ENCODE measurements around the gene FOXO3.

Gene FOXO3

DNA sequence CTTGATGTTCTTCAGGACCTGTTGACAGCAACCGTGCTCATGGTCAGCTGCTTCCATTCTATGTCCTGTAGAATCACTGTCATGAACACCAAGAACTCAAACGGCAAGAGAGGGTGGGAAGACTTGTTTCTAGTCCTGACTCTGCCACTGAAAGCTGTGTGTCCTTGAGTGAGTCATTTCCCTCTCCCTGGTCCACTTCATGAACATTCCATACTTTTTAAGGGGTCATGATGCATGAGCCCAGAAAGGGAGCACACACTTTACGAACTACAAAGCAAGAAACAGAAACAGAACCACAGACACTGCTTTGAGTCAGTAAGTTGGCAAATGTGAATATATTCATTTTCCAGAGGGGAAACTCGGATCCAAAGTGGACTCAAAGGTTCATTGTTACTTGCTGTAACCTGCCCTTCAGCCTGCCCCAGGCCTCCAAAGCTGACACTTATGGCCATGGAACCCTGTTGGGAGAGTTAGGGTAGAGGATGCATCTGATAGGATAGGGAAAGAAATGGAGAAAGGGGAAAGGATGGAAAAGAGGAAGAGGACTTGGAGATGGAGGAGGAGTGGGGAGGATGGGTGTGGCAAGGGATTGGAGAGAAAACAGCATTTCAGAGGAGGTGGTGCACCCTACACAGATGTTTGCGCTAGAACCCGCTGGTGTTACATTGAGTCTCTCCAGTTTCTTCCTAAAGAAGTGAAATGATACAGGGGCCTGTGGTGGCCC, 129.8 kb downstream of the FOXO3 start:
- FAIRE-seq, result no peak

DNA sequence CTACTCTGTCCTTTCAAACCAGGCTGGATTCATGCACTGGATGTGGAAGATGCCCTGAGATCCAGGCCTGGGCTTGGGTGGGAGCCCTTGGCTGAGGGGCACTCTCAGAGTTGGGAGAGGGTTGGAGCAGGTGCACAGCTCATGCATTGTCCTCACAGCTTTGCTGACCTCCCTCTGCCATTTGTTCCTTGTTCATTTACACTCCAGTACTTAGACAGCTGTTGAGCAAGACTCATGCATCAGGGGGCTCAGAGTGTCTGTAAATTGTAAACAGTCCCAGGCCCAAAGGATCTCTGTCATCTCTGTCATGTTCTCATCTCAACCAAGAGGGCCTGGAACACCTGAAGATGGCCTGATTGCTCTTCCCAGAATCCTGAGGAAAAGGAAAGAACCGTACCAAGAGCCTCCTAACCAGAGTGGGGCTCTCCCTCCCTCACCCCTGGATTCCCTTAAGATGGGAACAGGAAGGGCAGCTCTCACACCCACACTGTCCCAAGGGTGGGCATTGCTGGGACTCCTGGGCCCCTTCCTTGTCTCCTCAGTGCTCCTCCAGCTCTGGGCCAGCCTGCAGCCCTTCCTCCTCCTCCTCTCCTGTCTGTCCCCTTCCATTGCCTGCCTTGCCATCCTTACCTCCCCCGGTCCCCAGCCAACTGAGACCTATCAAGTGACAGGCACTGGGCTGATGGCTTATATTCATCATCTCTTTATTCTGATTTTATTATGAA, 132.9 kb downstream of the FOXO3 start:
- FAIRE-seq, result no peak

DNA sequence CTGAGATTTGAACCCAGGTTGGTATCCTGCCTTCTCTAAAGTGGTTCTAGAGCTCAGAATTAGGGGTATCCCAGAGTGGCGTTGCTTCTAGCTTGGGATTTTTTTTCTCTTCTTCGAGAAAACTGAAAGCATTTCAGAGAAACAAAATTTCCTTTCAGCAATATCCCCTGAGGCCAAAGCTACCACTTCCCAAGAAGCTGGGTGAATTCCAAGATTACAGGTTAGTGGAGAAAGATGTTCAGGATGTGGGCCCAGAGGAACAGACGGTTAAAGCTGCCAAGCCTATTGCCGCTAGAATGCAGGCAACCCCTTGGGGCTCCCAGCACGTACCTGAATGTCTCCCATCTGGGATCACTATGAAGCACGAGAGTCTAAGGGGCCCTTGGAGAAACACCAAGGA, 134.1 kb downstream of the FOXO3 start:
- no peak for FAIRE-seq

DNA sequence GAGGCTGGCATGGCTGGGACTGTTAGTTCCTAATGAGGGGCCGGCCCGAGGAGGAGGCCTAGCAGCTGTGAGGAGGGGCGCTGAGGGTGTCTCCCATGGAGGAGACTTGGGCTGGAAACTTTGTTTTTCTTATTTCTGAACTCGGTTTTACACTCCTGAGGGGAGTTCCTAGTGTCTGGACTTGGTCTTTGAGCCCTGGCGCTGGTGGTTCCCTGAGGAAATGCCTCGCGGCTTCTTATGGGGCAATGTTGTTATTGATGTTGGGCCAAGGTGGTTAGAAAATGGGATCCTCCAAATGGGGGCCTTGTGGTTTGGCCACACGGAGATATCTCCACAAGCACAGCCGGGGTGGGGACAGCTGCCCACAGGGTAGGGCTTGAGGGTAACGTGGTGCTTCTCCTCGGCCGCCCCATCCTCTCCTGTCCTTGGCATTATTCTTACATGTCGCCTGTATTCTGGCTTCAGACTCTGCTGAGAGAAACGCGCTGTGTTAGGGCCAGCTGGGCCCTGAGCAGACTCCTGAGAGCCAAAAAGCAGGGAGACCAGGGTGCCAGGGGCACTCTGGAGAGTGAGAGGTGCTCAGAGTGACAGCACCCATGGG, 136.9 kb downstream of the FOXO3 start:
- no peak for FAIRE-seq

DNA sequence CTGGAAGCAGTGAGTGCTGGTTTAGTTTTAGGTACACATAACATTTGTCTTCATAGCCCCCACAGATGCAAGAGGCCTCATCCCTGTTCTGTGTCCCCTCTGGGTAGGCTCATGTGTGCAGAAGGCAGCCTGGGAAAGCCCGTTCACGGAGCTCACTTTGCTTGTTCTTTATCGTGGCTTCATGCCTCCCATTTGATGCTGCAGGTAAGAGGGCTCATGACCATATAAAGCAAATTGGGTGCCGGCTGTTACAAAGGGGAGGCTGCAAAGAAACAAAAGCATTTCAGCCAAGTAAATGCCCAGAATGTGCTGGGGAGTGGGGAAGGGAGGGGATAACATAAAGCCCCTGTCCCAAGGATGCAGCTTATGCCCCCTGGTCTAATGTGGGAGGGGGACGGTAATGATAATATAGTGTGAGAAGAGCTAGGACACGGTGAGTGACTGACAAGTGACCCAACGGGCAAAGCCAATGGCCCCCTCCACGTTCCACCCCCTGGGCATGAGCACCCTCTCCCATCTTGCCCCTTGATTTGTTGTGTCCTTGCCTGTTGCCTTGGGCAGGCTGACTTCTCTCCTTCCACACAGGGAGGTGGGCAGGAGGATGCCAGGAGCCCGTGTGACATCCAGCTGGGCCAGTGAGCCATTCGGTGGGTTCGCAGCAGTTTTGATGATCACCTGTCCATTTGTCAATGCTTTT, 138.0 kb downstream of the FOXO3 start:
- FAIRE-seq, result no peak

DNA sequence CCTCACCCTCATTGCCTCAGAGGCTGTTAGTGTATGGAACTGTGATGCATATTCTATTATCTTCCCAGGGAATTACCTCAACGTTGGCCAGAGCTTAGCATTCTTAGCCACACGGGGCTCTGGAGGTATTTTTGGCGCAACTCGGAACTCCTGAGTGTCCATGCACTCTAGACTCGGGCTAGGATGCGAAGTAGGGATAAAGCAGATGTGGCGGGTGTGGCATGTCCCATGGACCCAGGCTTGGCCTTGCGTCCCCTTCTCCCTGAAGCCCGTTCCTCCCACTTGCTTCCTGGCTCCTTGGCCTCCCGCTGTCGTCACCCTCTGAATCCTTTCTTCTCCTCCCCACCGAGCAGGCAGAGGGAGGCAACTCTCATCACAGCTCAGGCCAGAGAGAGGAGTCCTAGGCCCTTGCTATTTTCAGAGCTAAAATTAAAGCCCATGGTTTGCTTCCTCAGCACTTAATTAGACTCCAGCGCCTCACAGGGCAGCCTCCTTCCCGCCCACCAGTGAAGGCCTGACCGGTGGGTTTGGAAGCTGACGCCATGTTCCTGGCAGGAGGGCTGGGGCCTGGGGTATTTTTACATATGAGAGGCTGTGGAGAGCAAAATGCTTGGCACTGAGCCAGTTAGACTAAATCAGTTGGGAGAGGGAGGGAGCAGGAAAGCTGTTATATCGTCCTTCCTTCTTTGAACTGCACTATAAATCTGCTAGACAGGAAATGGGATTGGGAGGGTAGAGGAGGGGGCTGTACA, 138.7 kb downstream of the FOXO3 start:
- FAIRE-seq, result no peak

DNA sequence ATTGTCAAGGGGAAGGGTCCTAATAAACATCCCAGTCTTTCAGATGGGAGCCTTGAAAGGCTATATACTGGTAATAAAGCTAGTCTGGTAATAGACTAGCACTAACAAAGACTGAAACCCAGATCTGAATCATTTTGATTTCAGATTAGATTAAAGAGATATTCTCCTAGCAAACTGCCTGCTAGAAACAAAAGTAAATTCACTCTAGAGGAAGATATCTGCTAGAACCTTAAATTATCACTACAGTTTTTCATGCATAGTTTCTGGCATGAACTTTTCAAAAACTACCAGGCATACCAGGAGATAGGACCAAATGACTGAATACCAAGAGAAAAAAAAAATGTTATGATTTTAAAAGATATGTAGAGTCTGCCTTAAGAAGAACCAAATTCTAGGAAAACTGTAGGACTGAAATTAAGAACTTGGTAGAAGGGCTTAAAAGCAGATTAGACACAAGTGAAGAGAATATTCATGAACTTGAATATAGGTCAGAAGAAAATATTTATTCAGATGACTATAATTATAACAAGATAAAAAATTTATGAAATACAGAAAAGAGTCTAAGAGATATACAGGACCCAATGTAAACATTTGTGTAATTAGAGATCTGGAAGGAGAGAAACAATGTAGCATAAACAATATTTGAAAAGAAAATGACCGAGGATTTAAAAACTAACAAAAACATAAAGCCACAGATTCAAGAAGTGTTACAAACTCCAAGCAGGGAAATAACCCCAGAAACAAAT, 141.6 kb downstream of the FOXO3 start:
- no peak for FAIRE-seq

DNA sequence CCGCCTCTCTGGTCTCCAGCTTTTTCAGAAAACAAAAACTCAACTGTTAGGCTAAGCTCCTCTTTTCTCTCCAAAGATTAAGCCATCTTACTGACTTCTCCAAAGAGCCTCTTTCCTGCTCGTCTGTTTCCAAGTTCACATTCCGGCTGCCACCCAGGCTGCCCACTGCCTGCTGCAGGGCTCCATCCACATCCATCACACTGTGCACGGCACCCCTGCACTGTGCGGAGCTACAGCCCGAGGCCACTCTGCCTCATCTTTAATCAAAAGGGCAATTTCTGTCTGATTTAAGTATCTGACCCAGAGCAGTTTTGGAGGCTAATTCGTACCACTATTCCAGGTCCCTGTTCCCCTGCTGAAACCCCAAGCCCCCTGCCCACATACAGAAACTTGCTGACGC, 145.9 kb downstream of the FOXO3 start:
- no peak for FAIRE-seq

DNA sequence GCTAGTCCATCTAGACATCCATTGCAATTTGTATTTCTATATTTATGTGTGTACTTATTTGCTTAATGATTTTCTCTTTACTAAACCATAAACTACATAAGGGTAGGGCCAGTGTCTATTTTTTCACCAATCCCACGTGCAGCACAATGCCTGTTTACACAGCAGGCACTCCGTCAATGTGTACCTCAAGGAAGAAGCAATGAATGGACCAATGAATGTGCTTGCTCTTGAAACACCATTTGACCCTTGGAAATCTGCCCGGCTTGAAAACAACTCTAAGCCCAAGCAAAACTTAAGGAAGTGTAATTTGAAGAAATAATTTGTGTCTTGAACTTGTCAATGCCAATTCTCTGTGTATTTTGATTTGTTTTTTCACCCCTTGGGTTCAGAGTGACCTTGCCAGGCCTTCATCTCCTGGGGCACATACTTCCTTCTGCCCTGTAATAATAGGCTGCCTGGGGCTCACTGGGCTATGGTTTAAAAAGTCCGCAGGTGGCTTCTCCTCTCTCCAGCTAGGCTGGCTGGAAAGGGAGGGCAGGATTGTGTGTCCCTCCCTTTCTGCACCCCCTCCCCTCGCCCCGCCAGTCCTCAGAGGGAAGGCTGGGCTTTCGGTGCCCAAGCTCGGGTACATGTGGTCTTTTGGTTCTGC, 146.7 kb downstream of the FOXO3 start:
- FAIRE-seq, result no peak

DNA sequence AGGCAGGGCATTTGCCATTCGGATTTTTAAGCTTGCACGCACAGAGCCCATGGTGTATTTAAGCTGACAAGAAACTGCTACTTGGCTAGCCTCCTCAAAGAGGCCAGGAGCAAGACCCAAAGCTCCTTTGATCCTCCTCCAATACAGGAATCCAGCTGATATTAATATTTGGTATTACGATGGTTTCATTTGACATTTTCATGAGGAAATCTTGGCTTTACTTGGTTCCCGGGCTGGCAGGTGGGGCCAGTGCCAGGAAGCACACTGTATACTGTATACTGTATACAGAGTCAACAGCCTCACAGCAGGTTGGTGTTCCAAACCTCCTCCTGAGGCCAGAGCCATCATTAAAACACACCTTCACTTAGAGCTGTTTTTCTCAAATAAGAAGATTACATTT, 149.3 kb downstream of the FOXO3 start:
- FAIRE-seq, result no peak

DNA sequence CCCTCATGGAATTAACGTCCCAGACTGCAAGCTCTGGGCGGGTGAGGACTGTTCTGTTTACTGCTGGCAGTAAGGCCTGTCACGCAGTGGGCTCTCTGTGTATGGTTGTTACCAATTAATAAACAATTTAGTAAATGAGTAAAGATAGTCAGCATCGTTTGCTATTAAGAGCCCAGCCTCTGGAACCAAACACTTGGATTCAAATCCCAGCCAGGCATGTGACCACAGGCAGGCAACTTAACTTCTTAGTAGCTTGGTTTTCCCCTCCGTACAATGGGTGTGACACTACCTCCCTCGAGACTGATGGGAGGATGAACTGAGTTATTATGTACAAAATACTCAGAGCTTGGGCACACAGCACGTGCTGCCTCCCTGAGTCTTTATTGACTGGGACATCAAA, 149.8 kb downstream of the FOXO3 start:
- FAIRE-seq, result no peak

DNA sequence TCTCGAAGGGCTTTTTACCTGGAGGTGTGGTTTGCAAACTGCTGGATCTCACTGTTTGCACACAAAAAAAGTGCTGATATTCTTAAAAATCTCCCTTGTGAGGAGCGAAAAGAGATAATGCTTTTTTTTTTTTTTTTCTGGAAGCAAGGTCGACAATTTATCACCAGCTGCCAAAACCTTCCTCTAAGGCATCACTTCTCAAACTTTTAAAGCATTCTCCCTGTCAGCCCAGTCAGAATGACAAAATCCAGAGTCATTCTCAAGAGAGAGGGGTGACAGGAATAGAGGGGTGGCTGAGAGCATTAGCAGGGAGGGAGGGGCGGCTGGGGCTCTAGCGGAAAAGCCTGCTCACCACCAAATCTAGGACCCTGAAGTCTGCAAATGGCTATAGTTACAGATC, 150.4 kb downstream of the FOXO3 start:
- no peak for FAIRE-seq

DNA sequence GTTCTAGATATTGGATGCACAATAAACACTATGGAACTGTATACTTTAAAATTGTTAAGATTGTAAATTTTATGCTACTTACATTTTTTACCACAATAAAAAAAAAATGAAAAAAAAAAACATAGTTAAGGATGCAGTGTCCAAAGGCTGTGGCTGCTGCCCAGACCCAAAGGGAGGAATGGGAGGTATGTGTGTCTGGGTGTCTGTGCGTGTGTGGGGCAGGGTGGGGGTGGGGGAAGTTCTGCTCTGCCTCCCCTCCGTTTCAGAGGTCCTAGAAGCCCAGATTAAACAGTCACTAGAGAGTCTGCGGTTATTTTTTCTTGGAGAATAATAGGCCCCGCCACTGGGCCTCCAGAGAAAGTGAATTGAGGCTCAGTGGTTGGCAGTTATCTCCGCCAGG, 151.1 kb downstream of the FOXO3 start:
- no peak for FAIRE-seq

DNA sequence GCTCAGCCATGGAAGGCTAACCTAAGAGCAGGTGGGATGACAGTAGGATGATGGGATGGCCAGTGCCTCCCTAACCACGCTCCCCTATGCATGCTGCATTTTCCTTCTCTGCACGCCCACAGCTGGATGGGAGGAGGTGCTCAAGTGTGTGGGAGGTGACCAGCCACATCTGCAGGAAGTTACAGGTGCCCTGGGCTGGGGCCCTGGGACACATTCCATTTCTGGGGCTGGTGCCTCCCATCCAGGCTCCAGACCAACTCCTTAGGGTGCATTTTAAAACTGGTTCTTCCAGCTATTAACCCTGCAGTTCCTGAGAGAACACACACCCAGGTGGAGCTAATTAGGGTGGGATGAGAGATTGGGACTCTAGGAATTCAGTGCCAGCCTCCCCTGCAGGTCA, 152.2 kb downstream of the FOXO3 start:
- no peak for FAIRE-seq

DNA sequence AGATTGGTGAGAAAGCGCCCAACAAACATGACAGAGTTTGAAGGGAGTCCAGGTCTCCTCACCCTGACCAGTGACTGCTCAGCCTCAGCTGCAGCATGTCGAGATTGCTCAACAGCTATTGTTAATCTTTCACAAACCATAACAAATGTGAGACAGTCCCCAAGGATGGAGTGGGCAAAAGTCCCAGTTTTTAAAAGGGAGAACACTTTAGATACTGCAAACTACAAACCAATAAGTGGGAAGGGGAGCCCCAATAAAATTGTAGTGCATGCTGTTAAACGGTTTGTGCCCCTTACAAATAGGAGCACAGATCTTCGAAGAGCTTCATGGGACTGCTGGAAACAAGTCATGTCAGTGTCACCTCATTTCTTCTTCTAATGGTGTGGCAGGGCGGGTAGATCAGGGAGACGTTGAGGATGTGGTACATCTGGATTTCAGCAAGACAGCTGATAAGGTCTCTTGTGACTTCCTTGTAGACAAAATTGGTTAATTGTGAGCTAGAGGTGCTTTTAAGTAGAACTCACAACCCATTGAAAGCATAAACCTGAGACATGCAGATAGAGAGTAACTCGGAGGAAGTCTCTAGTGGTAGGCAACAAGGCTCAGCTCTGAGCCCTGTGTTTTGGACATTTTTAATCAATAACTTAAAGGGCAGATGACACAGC, 153.5 kb downstream of the FOXO3 start:
- FAIRE-seq, result no peak

DNA sequence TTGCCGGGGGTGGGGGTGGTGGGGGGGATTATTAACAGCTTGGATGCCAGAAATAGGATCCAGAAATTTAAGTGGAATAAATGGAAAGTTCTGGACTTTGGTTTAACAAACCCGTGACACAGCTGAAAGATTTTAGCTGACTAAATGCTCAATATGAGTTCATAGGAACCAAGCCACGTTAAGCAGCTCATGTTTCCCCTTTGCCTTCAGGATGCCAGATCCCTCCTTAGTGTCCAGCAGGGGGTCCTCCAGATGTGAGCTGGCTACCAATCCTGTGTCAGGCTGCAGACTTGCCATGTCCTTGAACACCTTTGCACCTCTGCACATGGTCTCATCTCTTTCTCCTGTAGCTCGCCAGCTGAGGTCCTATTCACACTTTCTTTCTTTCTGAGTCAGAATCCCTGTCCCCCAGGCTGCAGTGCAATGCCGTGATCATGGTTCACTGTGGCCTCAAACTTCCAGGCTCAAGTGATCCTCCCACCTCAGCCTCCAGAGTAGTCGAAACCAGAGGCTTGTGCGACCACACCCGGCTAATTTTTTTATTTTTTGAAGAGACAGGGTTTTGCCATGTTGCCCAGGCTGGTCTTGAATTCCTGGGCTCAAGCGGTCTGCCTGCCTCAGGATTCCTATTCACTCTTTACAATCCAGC, 154.2 kb downstream of the FOXO3 start:
- no peak for FAIRE-seq

DNA sequence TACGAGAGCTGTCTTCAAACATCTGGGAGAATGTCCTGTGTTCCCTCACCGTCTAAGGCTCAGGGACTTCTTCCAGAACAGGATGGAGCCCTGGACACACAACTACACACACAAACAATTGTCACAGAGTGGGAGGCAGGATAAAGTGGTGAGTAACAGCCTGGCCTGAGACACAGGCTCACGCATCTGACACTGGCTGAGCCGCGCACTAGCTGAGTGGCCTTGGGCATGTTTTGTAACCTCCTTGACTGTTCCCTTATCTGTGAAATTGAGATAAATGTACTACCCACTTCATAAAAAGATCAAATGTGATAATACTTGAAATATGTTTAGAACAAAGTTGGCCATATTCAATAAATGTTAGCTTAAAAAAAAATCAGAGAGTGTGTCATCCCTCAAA, 155.1 kb downstream of the FOXO3 start:
- no peak for FAIRE-seq

DNA sequence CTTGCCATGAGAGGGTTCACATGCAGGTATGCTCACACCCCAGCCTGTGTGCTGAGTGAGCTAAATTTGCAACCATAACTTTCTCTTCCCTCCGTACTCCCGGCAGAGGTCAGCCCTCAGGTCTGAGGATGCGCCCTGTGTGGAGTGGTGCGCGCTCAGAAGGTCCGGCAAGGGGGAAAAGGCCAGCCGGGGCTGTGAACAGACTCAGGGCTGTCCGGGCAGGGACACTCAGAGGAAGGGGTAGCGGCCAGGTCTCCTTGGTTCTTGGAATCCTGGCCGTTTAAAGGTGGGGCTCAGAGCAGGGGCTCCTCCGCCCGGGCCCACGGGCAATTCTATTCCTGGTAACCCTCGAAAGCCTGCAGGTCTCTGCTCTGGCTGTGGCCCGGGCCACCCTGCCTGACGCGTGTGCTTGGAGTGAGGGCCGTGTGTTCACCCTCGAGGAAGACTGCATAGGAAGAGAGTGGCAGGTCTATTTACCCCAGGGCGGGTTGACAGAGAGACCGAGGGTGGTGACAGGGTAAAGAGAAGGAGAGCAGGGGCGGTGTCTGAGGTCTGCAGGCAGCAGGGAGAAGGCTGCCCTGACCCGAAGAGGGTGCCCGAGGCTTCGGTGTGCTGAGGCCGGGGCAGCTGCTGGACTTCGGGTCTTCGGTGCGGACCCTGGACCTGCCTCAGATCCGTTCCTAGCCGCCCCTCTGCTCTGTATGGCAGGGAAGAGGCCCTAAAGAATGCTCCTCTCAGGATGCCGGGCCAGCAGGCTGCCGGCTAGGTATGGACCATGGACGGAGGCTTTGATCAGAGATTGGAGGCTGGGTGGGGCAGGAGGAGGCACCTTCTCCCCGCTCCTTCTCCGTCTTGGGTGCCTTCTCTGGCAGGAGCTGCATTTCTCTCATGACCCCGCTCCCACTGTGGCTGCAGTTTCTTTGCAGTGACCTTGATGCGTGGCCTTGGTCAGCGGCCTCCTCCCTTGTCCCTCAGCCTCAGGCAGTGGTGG, 156.4 kb downstream of the FOXO3 start:
- FAIRE-seq, result no peak

DNA sequence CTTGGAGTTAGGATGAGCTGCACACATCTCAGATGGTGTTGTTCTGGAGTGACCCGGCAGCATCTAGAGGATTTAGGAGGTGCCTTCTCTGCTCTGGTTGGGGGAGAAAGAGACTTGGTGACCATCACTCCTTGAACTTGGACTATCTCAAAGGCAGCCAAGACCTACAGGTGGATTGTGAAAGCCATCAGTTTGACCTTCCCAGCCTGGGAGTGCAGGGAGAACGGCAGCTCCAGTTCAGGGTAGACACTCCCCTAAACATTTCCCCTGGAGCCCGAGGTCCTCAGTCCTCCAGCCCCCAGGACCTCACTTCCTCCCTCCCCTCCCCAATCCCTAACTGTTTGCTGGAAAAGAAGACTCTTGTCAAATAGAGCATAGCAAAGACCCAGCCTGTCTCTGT, 158.8 kb downstream of the FOXO3 start:
- FAIRE-seq, result no peak

Data from TTC549 (cell line).